Measurements from ENCODE around the gene CAMTA1. TPM values are rescaled to one million over a fixed set of nuclear protein-coding genes. Genes with fewer than 3 reads are reported as not detected.

The CAMTA1 gene
- total and polyA plus RNA-seq, 2 experiments from 2014 or later = 213 to 341 TPM

DNA sequence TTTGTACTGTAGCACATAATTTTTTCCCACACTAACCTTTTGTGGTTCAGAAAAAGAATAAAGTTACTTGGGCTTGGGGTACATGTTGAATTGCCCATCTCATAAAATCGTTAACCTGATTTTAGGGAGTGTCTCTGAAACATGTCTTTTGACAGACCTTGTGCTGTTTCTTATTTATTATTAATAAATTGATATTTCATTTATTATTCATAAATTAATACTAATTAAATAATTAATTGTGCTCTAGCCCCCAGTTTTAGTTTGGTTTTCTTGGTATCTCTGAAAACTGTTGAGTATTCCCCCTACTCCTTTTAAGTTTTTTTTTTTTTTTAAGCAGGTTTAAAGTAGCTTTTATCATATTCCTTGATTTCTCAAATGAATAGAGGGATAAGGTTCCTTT lies 27.9 kb downstream of the CAMTA1 start:
- H3K4me1 ChIP-seq (ENCODE audit: low read depth) = peaks cover 9% of the 10 kb centered on the region
- no peak overlapping the region for H3K4me3 ChIP-seq
- TF ChIP-seq, protein P1, sequence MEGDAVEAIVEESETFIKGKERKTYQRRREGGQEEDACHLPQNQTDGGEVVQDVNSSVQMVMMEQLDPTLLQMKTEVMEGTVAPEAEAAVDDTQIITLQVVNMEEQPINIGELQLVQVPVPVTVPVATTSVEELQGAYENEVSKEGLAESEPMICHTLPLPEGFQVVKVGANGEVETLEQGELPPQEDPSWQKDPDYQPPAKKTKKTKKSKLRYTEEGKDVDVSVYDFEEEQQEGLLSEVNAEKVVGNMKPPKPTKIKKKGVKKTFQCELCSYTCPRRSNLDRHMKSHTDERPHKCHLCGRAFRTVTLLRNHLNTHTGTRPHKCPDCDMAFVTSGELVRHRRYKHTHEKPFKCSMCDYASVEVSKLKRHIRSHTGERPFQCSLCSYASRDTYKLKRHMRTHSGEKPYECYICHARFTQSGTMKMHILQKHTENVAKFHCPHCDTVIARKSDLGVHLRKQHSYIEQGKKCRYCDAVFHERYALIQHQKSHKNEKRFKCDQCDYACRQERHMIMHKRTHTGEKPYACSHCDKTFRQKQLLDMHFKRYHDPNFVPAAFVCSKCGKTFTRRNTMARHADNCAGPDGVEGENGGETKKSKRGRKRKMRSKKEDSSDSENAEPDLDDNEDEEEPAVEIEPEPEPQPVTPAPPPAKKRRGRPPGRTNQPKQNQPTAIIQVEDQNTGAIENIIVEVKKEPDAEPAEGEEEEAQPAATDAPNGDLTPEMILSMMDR (IDR thresholded peaks at IDR 0.05; ENCODE audit: low read depth, low read length) = no peak
- no peak for DNase-seq (ENCODE audit: low read depth in 1 of 2, low spot score in 1 of 2)
- no peaks in the 10 kb centered on the region for H3K27me3 ChIP-seq
- H3K27ac ChIP-seq = no peak overlapping the region
- no peaks in the 10 kb centered on the region for H3K9me3 ChIP-seq (ENCODE audit: low read depth)
- no peaks in the 10 kb centered on the region for H3K36me3 ChIP-seq

DNA sequence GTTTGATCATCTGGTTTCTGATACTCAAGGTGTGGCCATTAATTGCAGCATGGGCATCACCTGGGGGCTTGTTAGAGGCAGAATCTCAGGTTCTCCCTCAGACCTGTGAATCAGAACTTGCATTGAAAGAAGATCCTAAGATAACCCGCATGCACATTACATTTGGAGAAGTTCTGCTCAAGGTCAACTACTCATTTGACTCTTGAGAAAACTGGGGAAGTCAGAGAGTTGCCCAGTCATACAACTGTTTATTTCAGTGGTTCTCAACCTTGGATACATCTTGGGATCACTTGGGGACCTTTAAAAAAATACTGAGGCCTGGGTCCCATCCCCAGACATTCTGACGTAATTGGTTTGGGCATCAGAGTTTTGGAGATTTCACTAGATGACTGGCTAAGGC lies 30.5 kb downstream of the CAMTA1 start:
- no peak for DNase-seq (ENCODE audit: low read depth in 1 of 2, low spot score in 1 of 2)
- H3K4me1 ChIP-seq (ENCODE audit: low read depth) = peaks cover 20% of the 10 kb centered on the region
- no peaks in the 10 kb centered on the region for H3K36me3 ChIP-seq
- TF ChIP-seq, protein P1 (IDR thresholded peaks at IDR 0.05; ENCODE audit: low read depth, low read length) = no peak
- no peak overlapping the region for H3K4me3 ChIP-seq
- no peaks in the 10 kb centered on the region for H3K27me3 ChIP-seq
- no peaks in the 10 kb centered on the region for H3K9me3 ChIP-seq (ENCODE audit: low read depth)
- no peak overlapping the region for H3K27ac ChIP-seq

DNA sequence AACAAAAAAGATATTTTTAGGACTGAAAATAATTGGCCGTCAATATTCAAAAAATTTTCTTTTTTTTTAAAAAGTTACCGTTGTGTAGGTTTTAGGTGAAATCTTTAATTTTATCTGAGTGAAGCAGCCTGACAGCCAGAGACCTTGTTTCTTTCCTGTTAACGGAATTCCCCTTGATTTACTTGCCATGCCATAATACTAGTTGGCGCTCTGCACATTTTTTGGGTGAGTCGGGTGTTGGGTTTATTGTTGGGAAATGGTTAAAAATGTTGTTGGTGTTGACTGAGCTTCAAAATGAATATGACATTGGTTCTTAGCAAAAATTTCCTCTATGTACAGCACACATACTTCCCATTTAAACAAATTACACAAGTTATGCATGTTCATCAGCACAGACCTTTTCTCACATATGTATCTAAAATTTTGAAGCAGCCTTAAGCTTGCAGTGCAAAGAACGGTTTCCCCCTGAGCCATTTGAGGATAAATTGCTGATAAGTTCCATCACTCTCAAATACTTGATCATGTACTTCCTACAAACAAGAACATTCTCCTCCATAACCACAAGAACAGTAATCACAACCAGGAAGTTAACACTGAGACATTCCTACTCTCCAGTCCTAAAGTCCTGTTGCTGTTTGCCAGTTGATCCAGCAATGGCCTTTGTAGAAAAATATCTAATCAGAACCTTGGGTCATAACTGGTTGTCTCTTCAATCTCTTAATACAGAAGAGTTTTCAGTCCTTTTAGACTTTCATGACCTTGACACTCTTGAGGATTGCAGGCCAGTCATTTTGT lies 34.2 kb downstream of the CAMTA1 start:
- TF ChIP-seq, protein P1 (IDR thresholded peaks at IDR 0.05; ENCODE audit: low read depth, low read length) = no peak
- peaks cover 34% of the 10 kb centered on the region for H3K4me1 ChIP-seq (ENCODE audit: low read depth)
- peak overlapping the region; percentile 73 for H3K27ac ChIP-seq
- no peaks in the 10 kb centered on the region for H3K9me3 ChIP-seq (ENCODE audit: low read depth)
- H3K4me3 ChIP-seq = no peak overlapping the region
- no peaks in the 10 kb centered on the region for H3K27me3 ChIP-seq
- peak in 1 of 2 donors; percentile 55 for DNase-seq (ENCODE audit: low read depth in 1 of 2, low spot score in 1 of 2)
- H3K36me3 ChIP-seq = no peaks in the 10 kb centered on the region

DNA sequence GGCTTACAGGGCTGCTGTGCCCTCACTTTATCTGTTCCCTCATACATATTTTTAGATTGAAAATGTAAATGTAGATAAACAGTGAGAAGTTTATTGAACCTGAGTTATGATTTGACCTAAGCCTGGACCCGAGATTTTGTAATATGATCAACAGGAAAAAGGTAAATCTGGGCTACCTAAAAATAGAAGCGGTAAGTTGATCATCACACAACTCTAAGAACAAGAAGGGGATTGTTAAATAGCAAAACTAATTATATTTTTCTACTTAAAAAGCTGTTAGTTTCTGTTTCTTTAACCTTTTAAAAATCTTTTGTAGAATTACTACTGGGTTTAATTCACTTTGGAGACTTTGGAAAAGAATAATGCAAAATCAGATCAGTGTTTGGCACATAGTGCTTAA lies 35.6 kb downstream of the CAMTA1 start:
- H3K27ac ChIP-seq = peak overlapping the region; percentile 73
- no peaks in the 10 kb centered on the region for H3K9me3 ChIP-seq (ENCODE audit: low read depth)
- no peaks in the 10 kb centered on the region for H3K36me3 ChIP-seq
- TF ChIP-seq, protein P1 (IDR thresholded peaks at IDR 0.05; ENCODE audit: low read depth, low read length) = no peak
- no peak overlapping the region for H3K4me3 ChIP-seq
- H3K27me3 ChIP-seq = no peaks in the 10 kb centered on the region
- DNase-seq (ENCODE audit: low read depth in 1 of 2, low spot score in 1 of 2) = no peak
- H3K4me1 ChIP-seq (ENCODE audit: low read depth) = peaks cover 32% of the 10 kb centered on the region

DNA sequence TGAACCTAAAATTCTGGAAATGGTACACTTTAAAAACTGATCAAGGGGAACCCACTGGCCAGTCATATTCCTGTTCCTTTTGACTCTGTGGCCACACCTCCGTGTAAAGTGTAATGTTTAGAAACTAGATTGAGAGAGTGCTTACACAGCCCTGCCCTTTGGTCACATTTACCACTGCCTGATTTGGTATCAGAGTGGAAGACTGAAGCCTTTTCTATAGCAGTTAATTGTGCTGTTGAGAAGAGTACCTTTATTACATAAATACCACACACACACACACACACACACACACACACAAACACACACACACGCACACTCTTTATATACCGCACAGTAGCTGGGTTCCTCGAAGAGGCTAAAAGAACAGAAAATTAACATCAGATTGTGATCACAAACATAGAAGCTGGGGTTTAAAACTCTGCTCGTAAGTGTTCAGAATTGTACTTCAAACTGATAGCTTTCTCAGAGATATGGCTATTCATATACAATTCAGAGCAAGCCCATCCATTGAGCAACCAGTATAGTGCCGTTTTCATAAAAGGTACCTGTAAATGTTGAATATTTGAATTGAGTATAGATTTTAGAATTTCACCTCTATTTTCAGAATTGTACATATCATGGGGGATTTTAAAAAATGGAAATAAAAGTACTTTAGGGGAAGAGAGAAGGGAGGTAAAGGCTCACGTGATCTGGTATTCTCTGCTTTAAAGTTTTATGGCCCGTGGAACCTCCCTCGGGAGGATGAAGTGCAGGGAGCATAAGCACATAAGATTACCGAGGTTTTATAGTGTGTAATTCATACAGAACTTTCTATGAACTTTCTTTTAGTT lies 37.5 kb downstream of the CAMTA1 start:
- peaks cover 32% of the 10 kb centered on the region for H3K4me1 ChIP-seq (ENCODE audit: low read depth)

More for the DNA sequence above, 37.5 kb downstream of the CAMTA1 start:
- Histone ChIP-seq H3K36me3 (no peaks in the 10 kb centered on the region), H3K27me3 (no peaks in the 10 kb centered on the region), H3K4me3 (no peak overlapping the region), H3K9me3 (ENCODE audit: low read depth) (no peaks in the 10 kb centered on the region), H3K27ac (peak overlapping the region; percentile 81)
- peak in 1 of 2 donors; percentile 33 for DNase-seq (ENCODE audit: low read depth in 1 of 2, low spot score in 1 of 2)
- TF ChIP-seq, protein P1 (IDR thresholded peaks at IDR 0.05; ENCODE audit: low read depth, low read length) = no peak

Data from cardiac muscle cell (in vitro differentiated cells and primary cell).